Lung (tissue), 12 donors: ENCODE results near the gene ZNF440. TPM values are rescaled to one million over a fixed set of nuclear protein-coding genes. Genes with fewer than 3 reads are reported as not detected.
"Not testable (repeated sequence)": the region's sequence is repeated elsewhere in the genome, so short reads cannot be mapped to it uniquely, and the experiment has no call there.

Source experiments
- ATAC-seq: fragments of 200-7000 bp; cut with Tn5 transposase; one replicate; pipeline ENCODE4 v1.9.1; 2020; ENCODE audit warnings: moderate number of reproducible peaks; ENCODE audit not compliant: insufficient read depth, low FRiP score
- DNase-seq, 3 donors: peaks; one replicate each; pipeline ENCODE4 v3.0.0-alpha.2; 2013 to 2017
- H3K27ac ChIP-seq, 2 donors: one replicate each; pipeline ENCODE4 v1.5.1; 2013; ENCODE audit warnings: mild to moderate bottlenecking in 2 of 2, moderate library complexity in 2 of 2, control low read depth in 1 of 2, inconsistent platforms in 1 of 2, low read depth in 1 of 2, low read length in 1 of 2
- H3K27me3 ChIP-seq, 3 donors: one replicate each; pipeline ENCODE4 v1.5.1; 2013; ENCODE audit warnings: low read length in 2 of 3; ENCODE audit not compliant: control insufficient read depth in 3 of 3, insufficient read depth in 3 of 3
- H3K36me3 ChIP-seq, 4 donors: one replicate each; pipeline ENCODE4 v1.5.1; 2013; ENCODE audit warnings: low read length in 4 of 4, mild to moderate bottlenecking in 1 of 4, moderate library complexity in 1 of 4; ENCODE audit not compliant: control insufficient read depth in 4 of 4, insufficient read depth in 4 of 4
- H3K4me1 ChIP-seq, 5 donors: one replicate each; pipeline ENCODE4 v1.5.1; 2013; ENCODE audit warnings: low read length in 5 of 5, mild to moderate bottlenecking in 2 of 5, moderate library complexity in 1 of 5; ENCODE audit not compliant: control insufficient read depth in 5 of 5, insufficient read depth in 5 of 5
- H3K4me3 ChIP-seq: one replicate; pipeline ENCODE4 v1.5.1; 2013; ENCODE audit warnings: mild to moderate bottlenecking, control low read depth, moderate library complexity
- H3K9ac ChIP-seq, 2 donors: one replicate each; pipeline ENCODE4 v1.5.1; 2013; ENCODE audit warnings: low read length in 2 of 2, control low read depth in 1 of 2; ENCODE audit not compliant: insufficient read depth in 1 of 2
- H3K9me3 ChIP-seq, 4 donors: one replicate each; pipeline ENCODE4 v1.5.1; 2013; ENCODE audit warnings: low read length in 3 of 4, mild to moderate bottlenecking in 1 of 4, moderate library complexity in 1 of 4; ENCODE audit not compliant: control insufficient read depth in 4 of 4, insufficient read depth in 3 of 4
- WGBS, 2 donors: extraction: QIAGEN DNeasy Blood & Tissue Kit; methylation state at CpG; one replicate each; pipeline ENCODE4 v1.1.7; 2013; 5-methylcytosine and 5-hydroxymethylcytosine counted together
- polyA plus RNA-seq, 2 donors: library from polyadenylated mRNA; stranded (reverse); fragments of 200-250 nt; gene quantifications; one replicate each; pipeline ENCODE4 v1.2.1, GENCODE V29; 2013
- total RNA-seq, 2 donors: library from RNA; depleted of rRNA in 1 of 2; stranded (reverse); fragments of >200 nt in 1 of 2; gene quantifications; one replicate each; pipeline ENCODE4 v1.2.1, GENCODE V29; 2014 to 2021
- TF ChIP-seq, protein P1 (sequence below): IDR thresholded peaks from 2 replicates; pipeline ENCODE4 v1.5.1; 2012; ENCODE audit warnings: mild to moderate bottlenecking; ENCODE audit errors: control extremely low read depth, extremely low read depth
- donor health status: control.
- donor health status: control.
- donor health status: Bipolar disorder and iron deficiency.
- donor health status: healthy.
- donor health status: DM: yes; HTN: yes; CAD: no.

Gene ZNF440
- total and polyA plus RNA-seq, 4 donors: 5.2 to 42.0 (median 17.5) TPM

DNA sequence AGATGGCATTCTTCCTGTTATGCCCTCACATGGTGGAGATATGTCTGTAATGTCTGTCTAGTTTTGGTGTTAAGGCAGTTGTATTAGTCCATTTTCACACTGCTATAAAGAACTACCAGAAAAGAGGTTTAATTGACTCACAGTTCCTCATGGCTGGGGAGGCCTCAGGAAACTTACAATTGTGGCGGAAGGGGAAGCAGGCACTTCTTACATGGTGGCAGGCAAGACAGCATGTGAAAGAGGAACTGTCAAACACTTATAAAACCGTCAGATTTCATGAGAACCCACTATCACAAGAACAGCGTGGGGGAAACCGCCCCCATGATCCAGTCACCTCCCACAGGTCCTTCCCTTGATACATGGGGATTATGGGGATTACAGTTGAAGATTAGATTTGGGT lies 44.1 kb upstream of the ZNF440 start:
- ATAC-seq: no peak
- H3K36me3 ChIP-seq: peaks cover 0 to 4% (median 0%) of the 10 kb centered on the region in 4 donors
- WGBS, 2 donors: 83 to 91% methylated on average over 4 of the region's 4 CpGs

DNA sequence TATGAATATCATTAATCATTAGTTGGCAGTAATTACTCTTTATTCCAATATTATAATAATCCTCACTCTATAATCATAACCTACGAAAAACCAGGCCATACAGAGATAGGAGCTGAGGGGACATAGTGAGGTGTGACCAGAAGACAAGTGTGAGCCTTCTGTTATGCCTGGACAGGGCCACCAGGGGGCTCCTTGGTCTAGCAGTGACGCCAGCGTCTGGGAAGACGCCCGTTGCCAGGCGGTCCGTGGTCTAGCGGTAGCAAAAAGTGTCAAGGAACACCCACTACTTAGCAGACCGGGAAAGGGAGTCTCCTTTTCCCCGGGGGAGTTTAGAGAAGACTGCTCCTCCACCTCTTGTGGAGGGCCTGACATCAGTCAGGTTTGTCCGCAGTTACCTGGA lies 42.6 kb upstream of the ZNF440 start:
- H3K9ac ChIP-seq, H3K27me3 ChIP-seq, H3K27ac ChIP-seq, ATAC-seq, DNase-seq, H3K36me3 ChIP-seq, H3K4me3 ChIP-seq: not testable (repeated sequence)
- WGBS, 2 donors: 75 to 82% methylated on average over 10 to 11 of the region's 11 CpGs
- Histone ChIP-seq H3K9me3 (peaks cover 0 to 14% (median 10%) of the 10 kb centered on the region in 4 donors), H3K4me1 (peaks cover 0 to 10% (median 5%) of the 10 kb centered on the region in 5 donors)

More for the DNA sequence above, 44.1 kb upstream of the ZNF440 start:
- DNase-seq: no peak
- Histone ChIP-seq H3K4me3 (no peak overlapping the region), H3K27me3 (no peaks in the 10 kb centered on the region), H3K9ac (no peak overlapping the region), H3K9me3 (peaks cover 0 to 9% (median 8%) of the 10 kb centered on the region in 4 donors), H3K4me1 (peaks cover 0 to 14% (median 5%) of the 10 kb centered on the region in 5 donors), H3K27ac (no peak overlapping the region)
- TF ChIP-seq, protein P1, sequence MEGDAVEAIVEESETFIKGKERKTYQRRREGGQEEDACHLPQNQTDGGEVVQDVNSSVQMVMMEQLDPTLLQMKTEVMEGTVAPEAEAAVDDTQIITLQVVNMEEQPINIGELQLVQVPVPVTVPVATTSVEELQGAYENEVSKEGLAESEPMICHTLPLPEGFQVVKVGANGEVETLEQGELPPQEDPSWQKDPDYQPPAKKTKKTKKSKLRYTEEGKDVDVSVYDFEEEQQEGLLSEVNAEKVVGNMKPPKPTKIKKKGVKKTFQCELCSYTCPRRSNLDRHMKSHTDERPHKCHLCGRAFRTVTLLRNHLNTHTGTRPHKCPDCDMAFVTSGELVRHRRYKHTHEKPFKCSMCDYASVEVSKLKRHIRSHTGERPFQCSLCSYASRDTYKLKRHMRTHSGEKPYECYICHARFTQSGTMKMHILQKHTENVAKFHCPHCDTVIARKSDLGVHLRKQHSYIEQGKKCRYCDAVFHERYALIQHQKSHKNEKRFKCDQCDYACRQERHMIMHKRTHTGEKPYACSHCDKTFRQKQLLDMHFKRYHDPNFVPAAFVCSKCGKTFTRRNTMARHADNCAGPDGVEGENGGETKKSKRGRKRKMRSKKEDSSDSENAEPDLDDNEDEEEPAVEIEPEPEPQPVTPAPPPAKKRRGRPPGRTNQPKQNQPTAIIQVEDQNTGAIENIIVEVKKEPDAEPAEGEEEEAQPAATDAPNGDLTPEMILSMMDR: no peak

DNA sequence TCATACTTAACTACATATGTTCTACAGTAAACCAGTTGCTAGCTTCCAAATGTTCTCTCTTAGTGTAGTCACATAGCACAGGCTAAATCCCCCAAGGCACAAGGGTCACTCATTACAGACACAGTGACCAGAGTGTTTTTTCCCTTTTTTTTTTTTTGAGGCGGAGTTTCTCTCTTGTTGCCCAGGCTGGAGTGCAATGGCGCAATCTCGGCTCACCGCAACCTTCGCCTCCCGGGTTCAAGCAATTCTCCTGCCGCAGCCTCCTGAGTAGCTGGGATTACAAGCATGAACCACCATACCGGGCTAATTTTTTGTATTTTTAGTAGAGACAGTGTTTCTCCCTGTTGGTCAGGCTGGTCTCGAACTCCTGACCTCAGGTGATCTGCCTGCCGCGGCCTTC lies 37.4 kb upstream of the ZNF440 start:
- 98 to 100% methylated on average over 11 of the region's 11 CpGs for WGBS, 2 donors
- not testable (repeated sequence) for H3K27ac ChIP-seq, H3K9ac ChIP-seq, DNase-seq, H3K4me3 ChIP-seq, ATAC-seq, H3K27me3 ChIP-seq, H3K4me1 ChIP-seq
- Histone ChIP-seq H3K9me3 (peaks cover 19 to 34% (median 26%) of the 10 kb centered on the region in 4 donors), H3K36me3 (peaks cover 20 to 52% (median 43%) of the 10 kb centered on the region in 4 donors)

DNA sequence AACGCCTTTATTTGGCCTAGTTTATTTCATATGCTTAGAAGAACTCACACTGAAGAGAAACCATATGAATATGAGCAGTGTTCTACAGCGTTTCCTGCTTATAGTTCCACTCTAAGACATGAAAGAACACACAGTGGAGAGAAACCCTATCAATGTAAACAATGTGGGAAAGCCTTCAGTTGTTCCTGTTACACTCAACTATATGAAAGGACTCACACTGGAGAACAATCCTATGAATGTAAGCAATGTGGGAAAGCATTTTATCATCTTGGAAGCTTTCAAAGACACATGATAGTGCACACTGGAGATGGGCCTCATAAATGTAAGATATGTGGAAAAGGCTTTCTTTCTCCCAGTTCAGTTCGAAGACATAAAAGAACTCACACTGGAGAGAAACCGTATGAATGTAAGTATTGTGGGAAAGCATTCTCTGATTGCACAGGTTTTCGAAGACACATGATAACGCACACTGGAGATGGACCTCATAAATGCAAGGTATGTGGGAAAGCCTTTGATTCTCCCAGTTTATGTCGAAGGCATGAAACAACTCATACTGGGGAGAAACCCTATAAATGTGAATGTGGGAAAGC lies 33.5 kb upstream of the ZNF440 start:
- ATAC-seq (no peak), DNase-seq (no peak)
- TF ChIP-seq, protein P1: no peak
- Histone ChIP-seq H3K9me3 (peaks cover 15 to 59% (median 32%) of the 10 kb centered on the region in 4 donors), H3K9ac (no peak overlapping the region), H3K4me1 (no peaks in the 10 kb centered on the region), H3K27ac (no peak overlapping the region), H3K36me3 (peaks cover 20 to 79% (median 50%) of the 10 kb centered on the region in 4 donors), H3K27me3 (no peaks in the 10 kb centered on the region), H3K4me3 (no peak overlapping the region)
- WGBS, 2 donors: 98% methylated on average over 7 of the region's 7 CpGs
